Fibroblast of skin of scalp (primary cell): ENCODE data around the gene ZNF227. TPM values are rescaled to one million over a fixed set of nuclear protein-coding genes. Genes with fewer than 3 reads are reported as not detected.
A peak's percentile ranks its signal among the peaks of the same experiment; 100 is the strongest.
"Not testable (repeated sequence)": the region's sequence is repeated elsewhere in the genome, so short reads cannot be mapped to it uniquely, and the experiment has no call there.

ENCODE experiments used
- DNase-seq: peaks from one replicate; pipeline ENCODE4 v3.0.0-alpha.2; 2013
- polyA plus RNA-seq, 2 experiments: library from polyadenylated mRNA; unstranded; fragments of 120-200 nt; gene quantifications; one replicate each; pipeline ENCODE4 v1.2.1, GENCODE V29; 2013; ENCODE audit not compliant: insufficient read length in 2 of 2

ZNF227 gene
- polyA plus RNA-seq (2013, experiment 1 of 2; ENCODE audit: insufficient read length), result 7.2 TPM
- 8.1 TPM for polyA plus RNA-seq (2013, experiment 2 of 2; ENCODE audit: insufficient read length)

DNA sequence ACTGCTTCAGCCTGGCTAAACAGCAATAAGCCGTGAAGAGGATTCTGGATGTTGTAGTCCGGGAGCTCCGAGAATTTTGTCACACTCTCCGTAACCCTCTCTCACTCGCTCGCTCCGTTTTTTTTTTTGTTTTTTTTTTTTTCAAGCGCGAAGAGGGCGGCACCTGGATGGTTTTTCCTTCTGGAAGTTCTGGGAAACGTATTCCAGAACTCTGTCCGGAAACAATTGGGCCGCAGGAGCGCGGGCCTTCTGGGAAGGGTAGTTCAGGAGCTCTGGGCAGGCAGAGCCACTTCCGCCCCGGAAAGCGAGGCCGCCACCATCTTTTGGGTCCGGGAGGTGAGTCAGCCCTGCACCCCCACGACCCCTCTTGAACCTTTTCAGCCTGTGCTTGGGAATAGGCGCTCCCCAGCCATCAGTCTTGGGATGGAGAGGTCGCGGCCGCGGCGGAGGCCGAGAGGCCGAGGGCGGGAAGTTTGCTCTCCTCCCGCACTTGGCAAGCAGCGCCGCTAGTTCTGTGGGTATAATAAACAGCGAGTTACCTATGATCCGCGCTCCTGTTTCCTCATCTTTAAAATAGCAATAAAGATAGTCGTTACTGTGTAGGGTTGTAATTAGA lies at the start of gene ZNF227:
Gene ZNF227, plus strand, starts transcription at position 283 of the 616 bp plus-strand sequence. CDS start 5,261 bp downstream, outside the sequence.
- DNase-seq, result peak; percentile 98

DNA sequence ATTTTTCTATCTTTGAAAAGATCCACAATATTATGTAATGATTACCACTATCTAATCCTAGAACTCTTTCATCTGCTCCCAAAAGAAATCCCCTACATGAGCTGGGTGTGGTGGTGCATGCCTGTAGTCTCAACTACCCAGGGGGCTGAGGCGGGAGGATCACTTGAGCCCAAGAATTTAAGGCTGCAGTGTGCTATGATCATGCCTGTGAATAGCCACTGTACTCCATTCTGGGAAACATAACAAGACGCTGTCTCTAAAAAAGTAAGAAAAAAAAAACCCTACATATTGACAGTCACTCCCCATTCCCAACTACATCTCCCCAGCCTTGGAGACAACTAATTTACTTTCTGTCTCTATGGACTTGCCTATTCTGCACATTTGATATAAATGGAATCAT lies 48.5 kb upstream of the ZNF227 start:
- DNase-seq, result no peak

DNA sequence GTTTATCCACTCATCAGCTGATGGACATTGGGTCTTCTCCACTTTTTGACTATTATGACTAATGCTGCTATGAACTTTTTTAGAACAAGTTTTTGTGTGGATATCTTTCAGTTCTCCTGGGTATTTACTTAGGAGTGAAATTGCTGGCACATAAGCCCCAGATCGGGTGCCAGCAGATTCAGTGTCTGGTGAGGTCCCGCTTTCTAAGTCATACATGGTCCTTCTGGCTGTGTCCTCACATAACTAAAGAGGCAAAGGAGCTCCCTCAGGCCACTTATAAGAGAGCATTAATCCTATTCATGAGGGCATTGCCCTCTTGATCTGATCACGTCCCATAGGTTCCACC lies 48.0 kb upstream of the ZNF227 start:
- no peak for DNase-seq

DNA sequence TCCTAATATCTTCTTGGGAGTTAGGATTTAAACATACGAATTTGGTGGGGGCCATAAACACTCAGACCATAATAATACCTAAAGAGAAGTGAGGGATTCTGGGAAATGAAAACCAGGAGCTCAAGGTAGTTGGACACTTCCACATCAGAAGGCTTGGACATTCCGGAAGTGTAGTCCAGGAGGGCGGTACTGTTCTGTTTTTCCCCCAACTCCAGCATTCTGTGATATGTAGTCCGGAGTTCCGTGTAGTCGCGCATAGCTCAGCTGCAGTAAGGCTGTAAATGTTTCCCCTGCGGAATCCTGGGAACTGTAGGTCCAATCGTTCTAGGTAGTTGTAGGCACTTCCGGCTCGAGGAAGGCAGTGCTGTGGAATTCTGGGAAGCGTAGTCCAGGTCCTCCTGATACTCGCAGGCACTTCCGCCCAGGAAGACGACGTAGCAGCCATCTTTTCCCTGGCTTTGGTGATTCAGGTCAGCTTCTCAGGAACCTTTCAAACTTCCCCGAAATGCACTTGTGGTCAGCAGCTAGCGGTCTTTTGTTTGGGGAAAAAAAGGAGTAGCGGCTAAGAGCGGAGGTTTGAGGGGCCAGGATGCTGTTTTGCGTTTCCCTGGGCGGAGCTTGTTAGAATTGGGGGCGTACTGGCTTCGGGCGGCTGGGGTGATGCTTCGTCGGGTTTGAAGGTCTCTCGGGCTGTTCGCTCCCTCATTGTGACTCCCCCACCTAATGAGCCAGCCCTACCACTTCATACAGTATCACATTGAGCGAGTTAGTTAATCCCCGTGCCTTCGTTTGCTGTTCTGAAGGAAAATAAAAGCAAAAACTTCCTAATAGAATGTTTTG lies 47.4 kb upstream of the ZNF227 start, which contains the start of gene ZNF226:
Gene ZNF226, plus strand, starts transcription at position 428 of the 840 bp plus-strand sequence. CDS start 4,981 bp downstream, outside the sequence.
- peak; percentile 99 for DNase-seq

DNA sequence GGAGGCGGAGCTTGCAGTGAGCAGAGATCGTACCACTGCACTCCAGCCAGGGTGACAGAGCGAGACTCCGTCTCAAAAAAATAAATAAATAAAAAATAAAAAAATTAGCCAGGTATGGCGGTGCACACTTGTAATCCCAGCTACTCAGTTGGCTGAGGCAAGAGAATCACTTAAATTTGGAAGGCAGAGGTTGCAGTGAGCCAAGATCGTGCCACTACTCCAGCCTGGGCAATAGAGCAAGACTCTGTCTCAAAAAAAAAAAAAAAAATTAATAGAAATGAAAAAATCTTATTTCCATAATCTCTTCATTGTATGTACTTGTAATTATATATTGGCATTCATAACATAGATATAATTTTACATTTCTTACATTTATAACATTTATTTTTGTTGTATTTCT lies 41.7 kb upstream of the ZNF227 start:
- not testable (repeated sequence) for DNase-seq

DNA sequence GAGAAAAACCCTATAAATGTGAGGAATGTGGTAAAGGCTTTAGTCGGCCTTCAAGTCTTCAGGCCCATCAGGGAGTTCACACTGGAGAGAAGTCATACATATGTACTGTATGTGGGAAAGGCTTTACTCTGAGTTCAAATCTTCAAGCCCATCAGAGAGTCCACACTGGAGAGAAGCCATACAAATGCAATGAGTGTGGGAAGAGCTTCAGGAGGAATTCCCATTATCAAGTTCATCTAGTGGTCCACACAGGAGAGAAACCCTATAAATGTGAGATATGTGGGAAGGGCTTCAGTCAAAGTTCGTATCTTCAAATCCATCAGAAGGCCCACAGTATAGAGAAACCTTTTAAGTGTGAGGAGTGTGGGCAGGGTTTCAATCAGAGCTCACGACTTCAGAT lies 35.7 kb upstream of the ZNF227 start:
- no peak for DNase-seq

DNA sequence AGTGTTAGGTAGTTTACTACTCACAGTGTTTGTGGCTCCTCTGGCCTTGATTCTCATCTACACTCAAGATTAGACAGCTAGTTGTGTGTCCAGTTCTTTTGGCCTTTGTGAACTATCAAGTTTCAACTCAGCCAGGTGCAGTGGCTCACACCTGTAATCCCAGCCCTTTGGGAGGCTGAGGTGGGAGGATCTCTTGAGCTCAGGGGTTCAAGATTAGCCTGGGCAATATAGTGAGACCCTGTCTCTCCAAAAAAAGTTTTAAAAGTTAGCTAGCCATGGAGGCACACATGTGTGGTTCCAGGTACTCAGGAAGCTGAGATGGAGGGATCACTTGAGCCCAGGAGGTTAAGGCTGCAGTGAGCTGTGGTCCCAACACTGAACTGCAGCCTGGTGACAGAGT lies 31.4 kb upstream of the ZNF227 start:
- no peak for DNase-seq

DNA sequence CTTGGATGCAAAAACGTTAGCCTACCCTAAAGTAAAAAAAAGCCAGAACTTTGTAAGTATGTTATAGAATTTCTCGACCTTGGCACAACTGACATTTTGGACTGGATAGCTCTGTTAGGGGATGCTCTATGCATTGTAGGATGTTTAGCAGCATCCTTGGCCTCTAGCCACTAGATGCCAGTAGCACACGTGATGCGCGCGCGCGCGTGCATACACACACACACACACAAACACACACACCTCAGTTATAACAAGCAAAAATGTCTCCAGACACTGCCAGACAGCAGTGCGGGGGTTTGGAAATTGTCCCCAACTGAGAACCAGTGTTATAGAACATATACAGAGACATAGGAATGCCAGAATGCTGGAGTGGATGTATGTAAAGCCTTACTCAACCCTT lies 30.2 kb upstream of the ZNF227 start:
- no peak for DNase-seq

DNA sequence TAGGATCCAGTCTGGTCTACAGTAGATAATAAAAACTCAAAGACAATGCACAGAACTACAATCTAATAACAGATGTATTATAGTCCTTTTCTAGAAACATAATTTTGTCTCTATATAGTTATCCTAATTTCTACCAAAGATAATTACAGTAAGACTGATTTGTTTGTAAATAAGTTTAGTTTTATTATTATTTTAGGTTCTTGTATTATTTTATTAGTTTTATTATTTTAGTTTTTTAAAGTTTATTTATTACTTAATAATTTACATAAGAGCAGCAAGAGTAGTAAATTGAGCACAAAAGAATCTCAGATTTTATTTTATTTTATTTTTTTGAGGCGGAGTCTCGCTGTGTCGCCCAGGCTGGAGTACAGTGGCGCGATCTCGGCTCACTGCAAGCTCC lies 22.3 kb upstream of the ZNF227 start:
- no peak for DNase-seq

DNA sequence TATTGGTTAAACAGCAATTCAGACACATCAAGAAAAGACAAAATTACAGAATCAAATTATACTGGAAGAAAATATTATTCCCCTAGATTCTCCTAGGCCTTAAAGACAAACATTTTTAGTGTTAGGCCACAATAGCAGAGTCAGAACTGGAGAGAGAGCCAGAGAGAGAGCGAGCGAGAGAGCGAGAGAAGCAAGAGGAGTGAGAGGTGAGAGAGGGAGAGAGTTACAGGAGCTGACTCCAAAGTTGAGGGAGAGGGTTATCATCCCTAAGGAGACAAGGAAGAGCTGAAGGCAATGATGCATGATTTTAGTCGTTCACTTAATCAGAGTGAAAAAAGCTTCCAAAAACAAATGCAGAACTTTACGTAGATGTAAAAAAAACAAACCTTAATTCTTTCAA lies 20.2 kb upstream of the ZNF227 start:
- no peak for DNase-seq

DNA sequence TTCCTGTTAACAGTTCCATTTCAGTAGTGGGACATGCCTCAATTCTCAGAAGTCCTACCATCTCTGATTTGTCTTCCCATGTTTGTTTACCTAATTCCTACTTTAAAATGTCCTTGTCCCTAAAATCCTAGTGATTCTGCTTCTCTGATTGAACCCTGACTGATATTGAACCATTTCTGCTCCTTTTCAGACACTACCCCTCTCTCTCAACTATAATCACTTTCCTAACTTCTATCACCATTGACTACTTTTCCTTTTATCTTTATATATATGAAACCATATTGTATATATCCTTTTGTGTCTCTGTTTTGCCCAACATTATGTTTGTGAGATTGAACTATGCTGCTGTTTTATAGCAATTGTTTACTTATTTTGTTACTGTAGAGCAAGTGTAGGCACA lies 15.6 kb upstream of the ZNF227 start:
- no peak for DNase-seq

DNA sequence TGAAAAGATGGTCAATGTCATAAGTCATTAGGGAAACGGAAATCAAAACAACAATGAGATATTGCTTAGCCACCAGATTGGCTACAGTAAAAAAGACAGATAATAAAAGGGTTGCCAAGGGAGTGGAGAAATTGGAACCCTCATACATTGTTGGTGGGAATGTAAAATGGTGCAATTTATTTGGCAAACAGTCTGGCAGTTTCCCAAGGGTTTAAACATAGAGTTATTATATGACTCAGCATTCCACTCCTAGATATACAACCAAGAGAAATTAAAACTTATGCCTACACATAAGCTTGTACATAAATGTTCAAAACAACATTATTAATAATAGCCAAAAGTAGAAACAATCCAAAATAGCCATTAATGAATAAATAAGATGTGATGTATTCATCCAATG lies 9.9 kb upstream of the ZNF227 start:
- DNase-seq, result peak; percentile 22

DNA sequence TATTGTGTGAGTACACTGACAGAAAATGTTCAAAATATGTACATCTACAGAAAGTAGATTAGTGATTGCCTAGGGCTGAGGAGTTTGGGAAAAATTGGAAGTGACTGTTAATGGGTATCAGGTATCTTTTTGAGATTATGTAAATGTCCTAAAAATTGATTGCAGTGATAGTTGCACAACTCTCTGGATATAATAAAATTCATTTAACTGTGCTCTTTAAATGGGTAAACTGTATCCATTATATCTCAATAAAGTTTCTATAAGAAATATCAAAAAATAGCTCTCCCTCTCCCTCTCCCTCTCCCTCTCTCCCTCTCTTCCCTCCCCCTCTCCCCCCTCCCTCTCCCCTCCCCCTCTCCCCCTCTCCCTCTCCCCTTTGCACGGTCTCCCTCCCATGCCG lies 9.4 kb upstream of the ZNF227 start:
- no peak for DNase-seq

DNA sequence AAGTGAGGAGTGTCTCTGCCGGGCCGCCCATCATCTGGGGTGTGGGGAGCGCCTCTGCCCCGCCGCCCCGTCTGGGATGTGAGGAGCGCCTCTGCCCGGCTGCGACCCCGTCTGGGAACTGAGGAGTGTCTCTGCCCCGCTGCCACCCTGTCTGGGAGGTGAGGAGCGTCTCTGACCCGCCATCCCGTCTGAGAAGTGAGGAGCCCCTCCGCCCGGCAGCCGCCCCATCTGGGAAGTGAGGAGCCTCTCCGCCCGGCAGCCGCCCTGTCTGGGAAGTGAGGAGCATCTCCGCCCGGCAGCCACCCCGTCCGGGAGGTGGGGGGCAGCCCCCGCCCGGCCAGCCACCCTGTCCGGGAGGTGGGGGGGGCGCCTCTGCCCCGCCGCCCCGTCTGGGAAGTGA lies 8.5 kb upstream of the ZNF227 start:
- not testable (repeated sequence) for DNase-seq

DNA sequence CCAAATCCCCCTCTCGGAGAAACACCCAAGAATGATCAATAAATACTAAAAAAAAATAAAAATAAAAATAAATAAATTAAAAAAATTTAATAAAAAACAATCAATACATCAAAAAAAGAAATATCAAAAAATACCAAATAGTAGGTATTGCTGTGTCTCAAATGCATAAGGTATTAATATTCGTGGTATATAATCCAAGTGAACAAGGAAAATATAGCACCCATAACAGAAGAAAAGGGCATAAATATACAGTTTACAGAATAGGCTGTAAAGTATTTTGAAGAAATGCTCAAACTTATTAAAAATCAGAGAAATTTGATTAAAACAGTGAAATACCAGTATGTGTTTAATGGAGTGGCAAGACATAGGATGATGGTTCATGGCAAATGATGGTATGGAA lies 7.6 kb upstream of the ZNF227 start:
- DNase-seq, result no peak

DNA sequence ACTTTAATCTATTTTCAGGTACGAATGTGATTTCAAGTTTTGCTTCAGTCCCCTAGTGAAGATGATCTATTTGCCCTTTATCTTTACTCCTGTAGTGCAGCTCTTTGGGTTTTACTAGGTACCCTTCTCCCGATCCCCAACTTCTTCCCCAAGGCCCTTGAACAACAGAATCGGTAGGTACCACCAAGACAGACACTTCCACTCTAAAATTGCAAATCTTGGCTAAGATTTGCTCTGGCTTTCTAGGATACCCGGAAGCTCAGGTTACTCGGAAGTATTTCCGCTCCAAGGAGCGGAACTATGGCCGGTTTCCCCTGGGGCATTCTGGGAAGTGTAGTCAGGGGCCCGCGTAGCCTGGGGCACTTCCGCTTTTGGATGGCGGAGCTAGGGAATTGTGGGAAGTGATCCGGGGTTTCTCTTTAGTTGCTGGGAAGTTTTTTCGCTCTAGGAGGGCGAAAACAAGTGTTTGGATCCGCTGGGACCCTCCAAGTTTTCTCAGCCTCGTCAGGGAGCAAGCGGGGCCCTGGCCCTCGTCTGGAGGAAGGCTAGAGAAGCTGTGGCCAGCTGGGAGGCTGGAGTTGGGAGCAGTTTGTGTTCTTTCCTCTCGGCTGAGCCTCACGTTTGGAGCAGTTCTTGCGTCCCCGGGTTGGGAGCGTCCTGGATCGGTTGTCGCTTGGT lies 5.1 kb upstream of the ZNF227 start:
- peak; percentile 97 for DNase-seq

DNA sequence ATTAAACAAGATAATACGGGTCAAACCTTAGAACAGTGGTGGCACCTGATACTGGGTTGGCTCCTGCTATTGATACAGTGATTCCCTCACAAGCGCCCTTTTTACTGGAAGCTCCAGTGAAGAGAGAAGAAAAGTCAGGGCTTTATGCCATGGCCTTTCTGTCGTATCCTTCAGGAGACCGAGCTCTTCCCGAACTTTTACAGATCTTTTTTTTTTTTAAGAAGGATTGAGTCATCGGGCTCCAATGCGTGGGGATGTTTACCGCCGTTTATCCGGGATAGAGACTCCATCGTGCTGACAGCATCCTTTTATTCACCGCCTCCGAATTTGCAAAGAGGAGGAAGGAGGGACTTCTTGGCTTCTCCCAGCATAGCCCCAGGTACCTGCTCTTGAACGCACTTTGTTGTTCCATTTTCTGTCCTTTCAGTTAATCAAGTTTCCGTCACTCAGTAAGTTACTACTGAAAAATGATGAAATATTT lies 574 bp downstream of the ZNF227 start:
- peak; percentile 22 for DNase-seq

DNA sequence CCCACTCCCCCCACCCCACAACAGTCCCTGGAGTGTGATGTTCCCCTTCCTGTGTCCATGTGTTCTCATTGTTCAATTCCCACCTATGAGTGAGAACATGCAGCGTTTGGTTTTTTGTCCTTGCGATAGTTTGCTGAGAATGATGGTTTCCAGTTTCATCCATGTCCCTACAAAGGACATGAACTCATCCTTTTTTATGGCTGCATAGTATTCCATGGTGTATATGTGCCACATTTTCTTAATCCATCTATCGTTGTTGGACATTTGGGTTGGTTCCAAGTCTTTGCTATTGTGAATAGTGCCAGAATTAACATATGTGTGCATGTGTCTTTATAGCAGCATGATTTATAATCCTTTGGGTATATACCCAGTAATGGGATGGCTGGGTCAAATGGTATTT lies 7.6 kb downstream of the ZNF227 start:
- not testable (repeated sequence) for DNase-seq

DNA sequence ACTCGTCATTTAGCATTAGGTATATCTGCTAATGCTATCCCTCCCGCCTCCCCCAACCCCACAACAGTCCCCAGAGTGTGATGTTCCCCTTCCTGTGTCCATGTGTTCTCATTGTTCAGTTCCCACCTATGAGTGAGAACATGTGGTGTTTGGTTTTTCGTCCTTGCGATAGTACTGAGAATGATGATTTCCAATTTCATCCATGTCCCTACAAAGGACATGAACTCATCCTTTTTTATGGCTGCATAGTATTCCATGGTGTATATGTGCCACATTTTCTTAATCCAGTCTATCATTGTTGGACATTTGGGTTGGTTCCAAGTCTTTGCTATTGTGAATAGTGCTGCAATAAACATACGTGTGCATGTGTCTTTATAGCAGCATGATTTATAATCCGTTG lies 8.4 kb downstream of the ZNF227 start:
- not testable (repeated sequence) for DNase-seq

DNA sequence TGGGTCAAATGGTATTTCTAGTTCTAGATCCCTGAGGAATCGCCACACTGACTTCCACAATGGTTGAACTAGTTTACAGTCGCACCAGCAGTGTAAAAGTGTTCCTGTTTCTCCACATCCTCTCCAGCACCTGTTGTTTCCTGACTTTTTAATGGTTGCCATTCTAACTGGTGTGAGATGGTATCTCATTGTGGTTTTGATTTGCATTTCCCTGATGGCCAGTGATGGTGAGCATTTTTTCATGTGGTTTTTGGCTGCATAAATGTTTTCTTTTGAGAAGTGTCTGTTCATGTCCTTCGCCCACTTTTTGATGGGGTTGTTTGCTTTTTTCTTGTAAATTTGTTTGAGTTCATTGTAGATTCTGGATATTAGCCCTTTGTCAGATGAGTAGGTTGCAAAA lies 9.0 kb downstream of the ZNF227 start:
- not testable (repeated sequence) for DNase-seq

DNA sequence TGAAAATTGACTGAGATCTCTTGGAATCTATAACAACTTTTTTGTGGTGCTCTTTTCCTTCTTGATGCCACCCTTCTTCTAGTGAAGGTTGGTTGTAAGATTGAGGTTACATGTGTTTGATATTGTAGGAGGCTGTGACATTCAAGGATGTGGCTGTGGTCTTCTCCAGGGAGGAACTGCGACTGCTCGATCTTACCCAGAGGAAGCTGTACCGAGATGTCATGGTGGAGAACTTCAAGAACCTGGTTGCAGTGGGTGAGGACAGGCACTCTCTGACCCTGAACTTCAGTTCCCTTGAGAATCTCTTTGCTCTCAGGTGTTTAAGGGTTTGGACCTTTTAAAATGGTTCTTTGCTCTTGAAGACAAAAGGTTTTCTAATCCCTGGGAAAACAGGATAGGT lies 16.0 kb downstream of the ZNF227 start:
- DNase-seq, result no peak

DNA sequence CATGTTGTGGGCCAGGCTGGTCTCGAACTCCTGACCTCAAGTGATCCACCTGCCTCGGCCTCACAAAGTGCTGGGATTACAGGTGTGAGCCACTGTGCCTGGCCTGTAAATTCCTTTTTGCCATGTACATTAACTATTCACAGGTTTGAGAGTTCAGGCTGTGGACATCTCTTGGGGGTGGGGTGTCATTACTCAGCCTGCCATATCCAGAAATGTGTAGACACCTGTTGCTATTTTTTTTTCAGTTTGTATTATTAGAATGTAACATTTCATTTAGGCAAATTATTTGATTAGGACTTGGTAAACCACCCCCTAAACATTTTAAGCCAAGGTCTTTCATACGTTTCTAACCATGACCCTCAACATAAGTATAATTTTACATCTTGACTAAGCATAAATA lies 20.5 kb downstream of the ZNF227 start:
- DNase-seq, result no peak

DNA sequence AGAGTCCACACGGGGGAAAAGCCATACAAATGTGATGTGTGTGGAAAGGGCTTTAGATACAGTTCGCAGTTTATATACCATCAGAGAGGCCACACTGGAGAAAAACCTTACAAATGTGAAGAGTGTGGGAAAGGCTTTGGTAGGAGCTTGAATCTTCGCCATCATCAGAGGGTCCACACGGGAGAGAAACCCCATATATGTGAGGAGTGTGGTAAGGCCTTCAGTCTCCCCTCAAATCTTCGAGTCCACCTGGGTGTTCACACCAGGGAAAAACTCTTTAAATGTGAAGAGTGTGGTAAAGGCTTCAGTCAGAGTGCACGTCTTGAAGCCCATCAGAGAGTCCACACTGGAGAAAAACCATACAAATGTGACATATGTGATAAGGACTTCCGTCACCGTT lies 24.1 kb downstream of the ZNF227 start:
- no peak for DNase-seq
